K562 (cell line): ENCODE measurements around the gene ST3GAL3. TPM values are rescaled to one million over a fixed set of nuclear protein-coding genes. Genes with fewer than 3 reads are reported as not detected.

Experiments used
- DACH1 ChIP-seq: fragments of 450-650 bp; IDR thresholded peaks from 2 replicates; pipeline ENCODE4 v1.6.1; 2018; ENCODE audit not compliant: partially characterized antibody
- ELK1 ChIP-seq: sonication (generic); formaldehyde crosslinking; IDR thresholded peaks from 2 replicates; pipeline ENCODE4 v1.8.1; 2022; ENCODE audit warnings: missing genetic modification reagents
- HNRNPLL ChIP-seq: fragments of 200-400 bp; formaldehyde crosslinking; IDR thresholded peaks from 2 replicates; pipeline ENCODE4 v1.6.1; 2017; ENCODE audit warnings: low read length, low read depth, mild to moderate bottlenecking; ENCODE audit not compliant: poor library complexity, severe bottlenecking
- KAT8 ChIP-seq: fragments of 450-650 bp; IDR thresholded peaks from 2 replicates; pipeline ENCODE4 v1.6.1; 2016; ENCODE audit warnings: low read depth, mild to moderate bottlenecking
- SMAD1 ChIP-seq: fragments of 150-350 bp; IDR thresholded peaks from 2 replicates; pipeline ENCODE4 v1.6.1; 2014; ENCODE audit warnings: low read length, low read depth; ENCODE audit not compliant: partially characterized antibody
- SPI1 ChIP-seq: IDR thresholded peaks from 2 replicates; pipeline ENCODE4 v1.6.1; 2011; ENCODE audit warnings: low read depth, low read length, control low read depth, borderline replicate concordance
- STAT5A ChIP-seq: IDR thresholded peaks from 2 replicates; pipeline ENCODE4 v1.6.1; 2012; ENCODE audit warnings: low read length, inconsistent platforms, borderline replicate concordance
- TAF9B ChIP-seq: fragments of 450-650 bp; IDR thresholded peaks from 2 replicates; pipeline ENCODE4 v1.6.1; 2018; ENCODE audit warnings: mild to moderate bottlenecking; ENCODE audit not compliant: partially characterized antibody
- ZEB2 ChIP-seq: fragments of 450-650 bp; IDR thresholded peaks from 2 replicates; pipeline ENCODE4 v1.6.1; 2016
- ZNF143 ChIP-seq: sonication (generic); formaldehyde crosslinking; IDR thresholded peaks from 2 replicates; pipeline ENCODE4 v1.9.0; 2022; ENCODE audit warnings: mild to moderate bottlenecking, missing genetic modification reagents
- polyA plus RNA-seq, 8 experiments: library from polyadenylated mRNA; depleted of rRNA in 4 of 8; stranded (reverse) in 5 of 8; unstranded in 3 of 8; fragments of >200 nt; fragmentation: Nextera tagmentation in 2 of 8; fragmentation: Illumina TruSeq in 1 of 8; extraction: Ambion mirVana in 2 of 8; extraction: Trizol in 1 of 8; gene quantifications; 2 replicates each; pipeline versions ENCODE4 v1.2.1 to v1.2.3, GENCODE V29; 2011 to 2014; ENCODE audit warnings: inconsistent platforms in 1 of 8, missing spikeins in 1 of 8
- total RNA-seq, 7 experiments: library from RNA; depleted of rRNA in 6 of 7; stranded (reverse); fragments of >200 nt in 6 of 7; fragmentation: Illumina TruSeq in 2 of 7; extraction: Trizol in 2 of 7; gene quantifications; 2 replicates each; pipeline versions ENCODE4 v1.2.1 to v1.2.3, GENCODE V29; 2011 to 2021; ENCODE audit warnings: low replicate concordance in 1 of 7
- TF ChIP-seq, protein P1 (sequence below): IDR thresholded peaks from 3 replicates; pipeline ENCODE4 v1.6.1; 2011; ENCODE audit warnings: borderline replicate concordance, mild to moderate bottlenecking, moderate library complexity; ENCODE audit not compliant: insufficient read length; ENCODE audit errors: extremely low read depth
- TF ChIP-seq, protein P2 (sequence below), 2 experiments: fragments of 450-650 bp; conservative IDR thresholded peaks; 2 replicates each; pipeline ENCODE4 v1.6.1; 2017; ENCODE audit warnings: mild to moderate bottlenecking in 2 of 2, moderate library complexity in 2 of 2
- TF ChIP-seq, protein P3 (sequence below): sonication (generic); formaldehyde crosslinking; IDR thresholded peaks from 2 replicates; pipeline ENCODE4 v1.5.0; 2020; ENCODE audit warnings: missing genetic modification reagents
- TF ChIP-seq, protein P4 (sequence below): fragments of 250-450 bp; sonication (Bioruptor Pico); IDR thresholded peaks from 2 replicates; pipeline ENCODE4 v1.5.0; 2021; ENCODE audit warnings: mild to moderate bottlenecking, borderline replicate concordance
- TF ChIP-seq, protein P5 (sequence below): fragments of 450-650 bp; IDR thresholded peaks from 2 replicates; pipeline ENCODE4 v1.6.1; 2017; ENCODE audit warnings: antibody characterized with exemption

ST3GAL3 gene
- total and polyA plus RNA-seq, 9 of the 15 experiments (the other 6 are each of a cell fraction or from before 2014, with no cell fraction given), result 1.2 to 18.9 (median 11.0) TPM

- TF ChIP-seq, protein P1, sequence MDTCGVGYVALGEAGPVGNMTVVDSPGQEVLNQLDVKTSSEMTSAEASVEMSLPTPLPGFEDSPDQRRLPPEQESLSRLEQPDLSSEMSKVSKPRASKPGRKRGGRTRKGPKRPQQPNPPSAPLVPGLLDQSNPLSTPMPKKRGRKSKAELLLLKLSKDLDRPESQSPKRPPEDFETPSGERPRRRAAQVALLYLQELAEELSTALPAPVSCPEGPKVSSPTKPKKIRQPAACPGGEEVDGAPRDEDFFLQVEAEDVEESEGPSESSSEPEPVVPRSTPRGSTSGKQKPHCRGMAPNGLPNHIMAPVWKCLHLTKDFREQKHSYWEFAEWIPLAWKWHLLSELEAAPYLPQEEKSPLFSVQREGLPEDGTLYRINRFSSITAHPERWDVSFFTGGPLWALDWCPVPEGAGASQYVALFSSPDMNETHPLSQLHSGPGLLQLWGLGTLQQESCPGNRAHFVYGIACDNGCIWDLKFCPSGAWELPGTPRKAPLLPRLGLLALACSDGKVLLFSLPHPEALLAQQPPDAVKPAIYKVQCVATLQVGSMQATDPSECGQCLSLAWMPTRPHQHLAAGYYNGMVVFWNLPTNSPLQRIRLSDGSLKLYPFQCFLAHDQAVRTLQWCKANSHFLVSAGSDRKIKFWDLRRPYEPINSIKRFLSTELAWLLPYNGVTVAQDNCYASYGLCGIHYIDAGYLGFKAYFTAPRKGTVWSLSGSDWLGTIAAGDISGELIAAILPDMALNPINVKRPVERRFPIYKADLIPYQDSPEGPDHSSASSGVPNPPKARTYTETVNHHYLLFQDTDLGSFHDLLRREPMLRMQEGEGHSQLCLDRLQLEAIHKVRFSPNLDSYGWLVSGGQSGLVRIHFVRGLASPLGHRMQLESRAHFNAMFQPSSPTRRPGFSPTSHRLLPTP, result no peak
- no peak for TF ChIP-seq SPI1
- no peak for TF ChIP-seq ZEB2
- peak; percentile 65 for TF ChIP-seq TAF9B
- peak; percentile 91 for TF ChIP-seq HNRNPLL
- TF ChIP-seq KAT8, result no peak
- no peak for TF ChIP-seq ZNF143
- TF ChIP-seq, protein P2, sequence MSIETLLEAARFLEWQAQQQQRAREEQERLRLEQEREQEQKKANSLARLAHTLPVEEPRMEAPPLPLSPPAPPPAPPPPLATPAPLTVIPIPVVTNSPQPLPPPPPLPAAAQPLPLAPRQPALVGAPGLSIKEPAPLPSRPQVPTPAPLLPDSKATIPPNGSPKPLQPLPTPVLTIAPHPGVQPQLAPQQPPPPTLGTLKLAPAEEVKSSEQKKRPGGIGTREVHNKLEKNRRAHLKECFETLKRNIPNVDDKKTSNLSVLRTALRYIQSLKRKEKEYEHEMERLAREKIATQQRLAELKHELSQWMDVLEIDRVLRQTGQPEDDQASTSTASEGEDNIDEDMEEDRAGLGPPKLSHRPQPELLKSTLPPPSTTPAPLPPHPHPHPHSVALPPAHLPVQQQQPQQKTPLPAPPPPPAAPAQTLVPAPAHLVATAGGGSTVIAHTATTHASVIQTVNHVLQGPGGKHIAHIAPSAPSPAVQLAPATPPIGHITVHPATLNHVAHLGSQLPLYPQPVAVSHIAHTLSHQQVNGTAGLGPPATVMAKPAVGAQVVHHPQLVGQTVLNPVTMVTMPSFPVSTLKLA (conservative IDR thresholded peaks at IDR 0.05), result peak; percentile 47 to 81
- TF ChIP-seq ELK1, result no peak
- TF ChIP-seq, protein P3, sequence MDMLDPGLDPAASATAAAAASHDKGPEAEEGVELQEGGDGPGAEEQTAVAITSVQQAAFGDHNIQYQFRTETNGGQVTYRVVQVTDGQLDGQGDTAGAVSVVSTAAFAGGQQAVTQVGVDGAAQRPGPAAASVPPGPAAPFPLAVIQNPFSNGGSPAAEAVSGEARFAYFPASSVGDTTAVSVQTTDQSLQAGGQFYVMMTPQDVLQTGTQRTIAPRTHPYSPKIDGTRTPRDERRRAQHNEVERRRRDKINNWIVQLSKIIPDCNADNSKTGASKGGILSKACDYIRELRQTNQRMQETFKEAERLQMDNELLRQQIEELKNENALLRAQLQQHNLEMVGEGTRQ (CRISPR knock-in tag), result no peak
- TF ChIP-seq, protein P4, sequence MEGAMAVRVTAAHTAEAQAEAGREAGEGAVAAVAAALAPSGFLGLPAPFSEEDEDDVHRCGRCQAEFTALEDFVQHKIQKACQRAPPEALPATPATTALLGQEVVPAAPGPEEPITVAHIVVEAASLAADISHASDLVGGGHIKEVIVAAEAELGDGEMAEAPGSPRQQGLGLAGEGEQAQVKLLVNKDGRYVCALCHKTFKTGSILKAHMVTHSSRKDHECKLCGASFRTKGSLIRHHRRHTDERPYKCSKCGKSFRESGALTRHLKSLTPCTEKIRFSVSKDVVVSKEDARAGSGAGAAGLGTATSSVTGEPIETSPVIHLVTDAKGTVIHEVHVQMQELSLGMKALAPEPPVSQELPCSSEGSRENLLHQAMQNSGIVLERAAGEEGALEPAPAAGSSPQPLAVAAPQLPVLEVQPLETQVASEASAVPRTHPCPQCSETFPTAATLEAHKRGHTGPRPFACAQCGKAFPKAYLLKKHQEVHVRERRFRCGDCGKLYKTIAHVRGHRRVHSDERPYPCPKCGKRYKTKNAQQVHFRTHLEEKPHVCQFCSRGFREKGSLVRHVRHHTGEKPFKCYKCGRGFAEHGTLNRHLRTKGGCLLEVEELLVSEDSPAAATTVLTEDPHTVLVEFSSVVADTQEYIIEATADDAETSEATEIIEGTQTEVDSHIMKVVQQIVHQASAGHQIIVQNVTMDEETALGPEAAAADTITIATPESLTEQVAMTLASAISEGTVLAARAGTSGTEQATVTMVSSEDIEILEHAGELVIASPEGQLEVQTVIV (CRISPR knock-in tag), result 0 out of 2 replicates have a peak, but pooled peaks have one; percentile 48
- TF ChIP-seq, protein P5, sequence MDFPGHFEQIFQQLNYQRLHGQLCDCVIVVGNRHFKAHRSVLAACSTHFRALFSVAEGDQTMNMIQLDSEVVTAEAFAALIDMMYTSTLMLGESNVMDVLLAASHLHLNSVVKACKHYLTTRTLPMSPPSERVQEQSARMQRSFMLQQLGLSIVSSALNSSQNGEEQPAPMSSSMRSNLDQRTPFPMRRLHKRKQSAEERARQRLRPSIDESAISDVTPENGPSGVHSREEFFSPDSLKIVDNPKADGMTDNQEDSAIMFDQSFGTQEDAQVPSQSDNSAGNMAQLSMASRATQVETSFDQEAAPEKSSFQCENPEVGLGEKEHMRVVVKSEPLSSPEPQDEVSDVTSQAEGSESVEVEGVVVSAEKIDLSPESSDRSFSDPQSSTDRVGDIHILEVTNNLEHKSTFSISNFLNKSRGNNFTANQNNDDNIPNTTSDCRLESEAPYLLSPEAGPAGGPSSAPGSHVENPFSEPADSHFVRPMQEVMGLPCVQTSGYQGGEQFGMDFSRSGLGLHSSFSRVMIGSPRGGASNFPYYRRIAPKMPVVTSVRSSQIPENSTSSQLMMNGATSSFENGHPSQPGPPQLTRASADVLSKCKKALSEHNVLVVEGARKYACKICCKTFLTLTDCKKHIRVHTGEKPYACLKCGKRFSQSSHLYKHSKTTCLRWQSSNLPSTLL, result no peak
- no peak for TF ChIP-seq SMAD1
- no peak for TF ChIP-seq STAT5A
- TF ChIP-seq DACH1, result no peak
Measured at GRCh38 chr1:43707190-43708001, at the start of gene ST3GAL3 (continued).
